Muscle of arm (tissue), 12 donors: ENCODE measurements around the gene TNFRSF11A. TPM values are rescaled to one million over a fixed set of nuclear protein-coding genes. Genes with fewer than 3 reads are reported as not detected.
A peak's percentile ranks its signal among the peaks of the same experiment; 100 is the strongest.

ENCODE experiments used
- DNase-seq: peaks from one replicate; pipeline ENCODE4 v3.0.0-alpha.2; 2013
- polyA plus RNA-seq, 12 donors: library from polyadenylated mRNA; unstranded; fragments of 120-200 nt; gene quantifications; one replicate each; pipeline ENCODE4 v1.2.1, GENCODE V29; 2013; ENCODE audit not compliant: insufficient read length in 12 of 12

The TNFRSF11A gene
- polyA plus RNA-seq, 12 donors: 1.9 to 6.6 (median 3.5) TPM; not detected in 1

DNA sequence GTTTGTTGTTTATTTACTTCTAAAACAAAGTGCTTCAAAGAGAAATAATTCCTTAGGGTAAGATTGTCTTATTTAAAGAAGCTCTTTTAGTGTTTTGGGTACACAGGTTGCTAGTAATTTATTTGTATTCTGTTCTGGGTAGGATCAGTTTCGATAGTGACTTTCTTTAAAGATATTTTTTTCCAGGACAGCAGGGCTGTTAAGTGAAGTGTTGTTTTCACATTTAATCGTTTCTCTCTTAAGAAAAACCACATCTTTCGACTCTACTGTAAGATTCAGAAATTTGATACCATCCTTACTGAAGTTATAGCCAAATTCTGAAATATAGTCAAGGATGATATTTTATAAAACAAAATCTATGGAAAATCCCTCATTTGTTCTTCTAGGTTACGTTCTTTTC is 17.8 kb downstream of the TNFRSF11A start:
- DNase-seq: no peak

DNA sequence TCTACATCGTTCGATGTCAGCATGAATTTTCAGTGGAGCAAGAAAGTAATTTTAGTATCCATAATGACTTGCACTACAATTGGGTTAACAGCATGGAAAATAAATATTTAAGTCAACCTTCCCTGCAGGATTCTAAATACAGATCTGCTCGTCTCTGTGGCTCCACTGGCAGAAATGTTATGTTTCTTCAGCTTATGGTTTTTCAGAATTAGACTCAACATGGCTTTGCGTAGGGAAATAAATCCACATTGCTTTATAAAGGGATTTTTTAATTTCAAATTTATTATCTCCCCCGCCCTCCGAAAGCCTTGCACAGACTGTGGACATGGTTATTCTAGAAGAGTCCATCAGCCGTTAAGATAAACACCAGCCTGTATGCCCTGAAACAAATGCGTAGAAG is 18.2 kb downstream of the TNFRSF11A start:
- DNase-seq: no peak

GRCh38 chr18:62345909-62346308 is 20.8 kb downstream of the TNFRSF11A start:
- no peak for DNase-seq

GRCh38 chr18:62346333-62347088 is 21.4 kb downstream of the TNFRSF11A start:
- no peak for DNase-seq

DNA sequence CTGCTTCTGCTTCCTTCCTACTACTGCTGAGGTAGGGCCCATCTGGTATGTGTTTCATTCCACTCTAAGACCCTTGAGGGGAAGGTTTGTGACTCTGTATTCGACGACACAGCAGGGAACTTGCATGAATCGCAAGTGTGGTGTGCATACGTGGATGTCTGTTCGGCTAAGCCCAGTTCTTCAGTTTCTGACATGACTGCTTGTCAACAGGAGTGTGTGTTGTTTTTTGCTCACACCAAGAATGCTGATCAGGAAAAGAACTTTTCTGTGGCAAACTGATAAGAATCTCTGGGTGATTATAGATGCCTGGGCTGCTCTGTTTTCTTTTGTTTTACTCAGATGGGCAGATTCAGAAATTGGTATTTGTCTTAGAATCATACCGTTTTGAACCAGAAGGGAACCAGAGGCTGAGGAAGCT is 22.0 kb downstream of the TNFRSF11A start:
- DNase-seq: no peak

GRCh38 chr18:62348474-62348873 is 23.4 kb downstream of the TNFRSF11A start:
- no peak for DNase-seq

- DNase-seq: no peak
Measured at GRCh38 chr18:62353170-62353569, 28.1 kb downstream of the TNFRSF11A start.

GRCh38 chr18:62354151-62354550 is 29.0 kb downstream of the TNFRSF11A start:
- DNase-seq: no peak

DNA sequence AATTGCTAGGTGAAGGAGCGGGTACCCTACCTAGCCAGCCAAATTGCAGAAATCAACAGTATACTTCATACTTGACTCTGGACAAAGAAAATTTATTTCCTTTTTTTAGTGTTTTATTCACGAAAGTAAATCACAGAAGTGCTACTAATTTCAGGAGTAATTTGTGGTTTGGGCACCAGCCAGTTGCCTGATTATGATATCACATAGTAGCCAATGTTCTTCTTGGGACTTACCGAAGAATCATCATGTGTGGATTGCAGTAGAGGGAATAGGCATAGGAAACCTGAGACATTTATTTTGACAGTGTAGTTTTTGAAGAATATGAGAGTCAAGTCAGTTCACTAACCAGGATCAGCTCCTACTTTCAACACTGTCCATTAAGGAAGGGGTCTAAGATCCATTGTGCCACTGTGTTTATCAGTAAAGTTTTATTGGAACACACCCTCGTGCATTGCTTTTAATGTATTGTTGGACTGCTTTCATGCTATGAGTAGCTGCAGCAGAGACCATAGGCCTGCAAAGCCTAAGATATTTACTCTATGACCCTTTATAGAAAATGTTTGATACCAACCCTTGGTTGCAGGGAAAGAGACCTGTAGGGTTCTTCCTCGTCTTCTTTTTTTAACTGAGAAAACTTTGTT is 32.1 kb downstream of the TNFRSF11A start:
- no peak for DNase-seq

DNA sequence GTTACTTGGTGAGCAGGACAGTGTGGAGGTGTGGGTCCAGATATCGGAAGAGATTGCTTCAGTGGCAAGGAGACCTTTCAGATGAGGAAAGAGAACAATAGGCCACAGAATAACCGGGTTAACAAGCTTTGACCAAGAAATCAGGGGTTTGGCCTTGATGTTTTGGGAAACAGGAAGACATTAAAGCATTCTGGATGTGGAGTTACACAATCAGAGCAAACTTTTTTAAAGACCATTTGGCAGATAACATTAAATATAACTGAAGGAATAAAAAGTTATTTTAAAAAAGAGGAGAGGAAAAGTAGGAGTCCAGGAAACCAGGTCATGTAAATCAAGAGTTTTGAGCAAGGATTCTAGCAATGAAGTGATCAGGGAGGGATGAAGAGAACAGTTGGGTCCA is 35.7 kb downstream of the TNFRSF11A start:
- no peak for DNase-seq

GRCh38 chr18:62361288-62361687 is 36.2 kb downstream of the TNFRSF11A start:
- DNase-seq: no peak

- DNase-seq: no peak
Measured at GRCh38 chr18:62364558-62364957, 39.4 kb downstream of the TNFRSF11A start.

GRCh38 chr18:62365420-62365819 is 40.3 kb downstream of the TNFRSF11A start:
- DNase-seq: no peak

- no peak for DNase-seq
Measured at GRCh38 chr18:62366992-62367391, 41.9 kb downstream of the TNFRSF11A start.

DNA sequence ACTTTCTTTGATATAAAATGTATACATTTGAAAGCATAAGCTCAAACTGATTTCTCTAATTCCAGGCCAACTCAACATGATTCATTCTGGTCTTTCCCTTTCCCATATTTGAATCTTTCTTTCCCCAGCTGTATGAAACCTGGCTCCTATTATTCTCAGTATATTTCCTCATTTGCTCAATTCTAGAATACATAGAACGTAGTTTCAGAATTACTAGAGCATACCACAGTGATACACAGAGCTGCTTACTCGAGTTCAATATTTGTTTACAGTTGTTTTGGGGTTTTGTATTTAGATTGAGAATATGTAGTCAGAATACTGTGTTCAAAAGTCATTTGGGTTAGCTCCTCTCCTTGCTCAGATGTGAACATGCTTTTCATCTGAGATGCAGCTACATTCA is 43.0 kb downstream of the TNFRSF11A start:
- DNase-seq: no peak

GRCh38 chr18:62369129-62369644 is 44.1 kb downstream of the TNFRSF11A start:
- no peak for DNase-seq

DNA sequence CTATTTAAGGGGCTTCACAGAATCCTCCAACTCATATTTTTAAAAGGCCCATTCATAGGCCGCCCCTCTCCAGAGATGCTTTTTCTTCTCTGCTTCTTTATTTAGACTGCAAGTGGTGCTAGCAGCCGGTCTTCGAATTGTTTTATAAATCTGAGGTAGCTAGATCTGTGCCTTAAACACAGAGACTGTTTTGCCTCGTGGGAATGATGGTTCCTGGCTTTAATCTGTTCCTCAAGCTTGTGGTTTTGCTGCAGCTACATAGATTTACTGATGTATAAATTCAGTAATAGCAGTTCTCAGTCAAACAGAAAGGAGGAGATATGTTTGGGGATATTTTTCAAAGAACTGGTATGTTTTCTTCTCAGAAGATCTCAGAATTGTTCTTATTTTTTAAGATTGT is 45.3 kb downstream of the TNFRSF11A start:
- no peak for DNase-seq

DNA sequence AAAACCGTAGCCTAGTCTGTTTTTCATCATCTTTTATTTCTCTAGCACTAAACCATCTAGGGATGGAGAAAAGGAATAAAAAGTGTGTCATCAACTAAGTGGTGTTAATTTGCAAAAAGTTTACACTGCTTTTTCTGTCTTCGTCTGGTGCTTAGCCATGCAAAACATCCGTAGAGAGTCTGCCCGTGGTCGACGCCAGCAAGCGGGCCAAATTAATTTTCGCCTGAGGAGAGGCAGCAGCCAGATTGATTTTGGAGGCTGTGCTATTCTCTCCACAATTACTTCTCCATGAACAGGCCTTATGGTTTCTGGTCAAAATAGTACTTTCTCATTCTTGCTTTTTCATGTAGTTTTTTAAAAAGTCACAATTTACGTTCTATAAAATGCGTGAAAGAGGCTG is 46.3 kb downstream of the TNFRSF11A start:
- DNase-seq: no peak

GRCh38 chr18:62372156-62372555 is 47.0 kb downstream of the TNFRSF11A start:
- no peak for DNase-seq

GRCh38 chr18:62372882-62373281 is 47.8 kb downstream of the TNFRSF11A start:
- DNase-seq: no peak

DNA sequence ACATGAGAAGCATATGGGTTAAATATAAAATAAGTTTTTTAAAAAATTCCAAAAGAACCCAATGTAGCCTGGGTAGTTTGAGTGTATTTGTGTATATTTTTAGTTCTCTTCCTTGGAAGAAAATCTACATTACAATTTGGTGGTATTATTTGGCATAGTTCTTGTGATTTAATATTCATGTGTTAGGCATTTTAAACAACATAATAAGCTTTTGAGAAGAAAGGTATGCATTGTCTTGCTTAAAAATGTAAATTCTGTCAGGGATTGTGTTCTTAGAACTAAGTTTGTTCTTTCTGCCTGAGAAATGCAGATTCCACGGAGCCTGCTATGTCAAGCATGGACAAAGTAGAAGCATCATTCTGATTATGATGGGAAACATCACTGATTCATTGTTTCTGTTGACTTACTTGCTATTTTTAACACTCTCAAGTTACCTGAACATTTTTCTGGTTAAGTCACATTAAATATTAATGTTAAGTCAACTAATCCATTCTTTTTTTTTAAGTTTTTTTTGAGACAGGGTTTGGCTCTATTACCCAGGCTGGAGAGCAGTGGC is 49.4 kb downstream of the TNFRSF11A start:
- no peak for DNase-seq

GRCh38 chr18:62377131-62377807 is 52.2 kb downstream of the TNFRSF11A start:
- peak; percentile 58 for DNase-seq
